Loucy (cell line): ENCODE measurements around the gene PRPF38B.

Source experiments
- H2AFZ ChIP-seq: fragments of 200-600 bp; sonication (generic); 2 replicates; pipeline ENCODE4 v1.6.0; 2016; ENCODE audit warnings: antibody characterized with exemption, mild to moderate bottlenecking, low read length, moderate library complexity
- H3F3A ChIP-seq: fragments of 200-600 bp; 2 replicates; pipeline ENCODE4 v1.6.0; 2016; ENCODE audit warnings: antibody characterized with exemption, low read depth, mild to moderate bottlenecking
- H3K27me3 ChIP-seq: fragments of 200-600 bp; sonication (generic); 2 replicates; pipeline ENCODE4 v1.6.1; 2014; ENCODE audit warnings: low read length, mild to moderate bottlenecking; ENCODE audit not compliant: insufficient read depth, poor library complexity, severe bottlenecking
- H3K36me3 ChIP-seq: fragments of 200-600 bp; sonication (generic); 2 replicates; pipeline ENCODE4 v1.6.1; 2016; ENCODE audit warnings: low read length; ENCODE audit not compliant: insufficient read depth
- H3K4me1 ChIP-seq: fragments of 200-600 bp; sonication (generic); 2 replicates; pipeline ENCODE4 v1.5.1; 2014; ENCODE audit warnings: low read length, mild to moderate bottlenecking; ENCODE audit not compliant: insufficient read depth, poor library complexity, severe bottlenecking
- H3K4me2 ChIP-seq: fragments of 200-600 bp; sonication (generic); 2 replicates; pipeline ENCODE4 v1.6.0; 2014; ENCODE audit warnings: antibody characterized with exemption, low read length, low read depth, mild to moderate bottlenecking; ENCODE audit not compliant: poor library complexity, severe bottlenecking
- H3K4me3 ChIP-seq: fragments of 200-600 bp; sonication (generic); 2 replicates; pipeline ENCODE4 v1.5.1; 2014; ENCODE audit warnings: low read length, mild to moderate bottlenecking, mixed read lengths; ENCODE audit not compliant: poor library complexity, severe bottlenecking
- H3K79me2 ChIP-seq: fragments of 200-600 bp; sonication (generic); 2 replicates; pipeline ENCODE4 v1.6.1; 2014; ENCODE audit warnings: low read length; ENCODE audit not compliant: insufficient read depth
- H3K9ac ChIP-seq: fragments of 200-600 bp; sonication (generic); 2 replicates; pipeline ENCODE4 v1.6.0; 2014; ENCODE audit warnings: mild to moderate bottlenecking, low read depth, low read length, moderate library complexity; ENCODE audit not compliant: poor library complexity, severe bottlenecking
- H3K9me2 ChIP-seq: fragments of 200-600 bp; sonication (generic); replicated peaks from 2 replicates; pipeline ENCODE4 v1.6.1; 2016; ENCODE audit warnings: low read depth, low read length, mixed read lengths
- H3K9me3 ChIP-seq: fragments of 200-600 bp; sonication (generic); 2 replicates; pipeline ENCODE4 v1.6.1; 2014; ENCODE audit warnings: mild to moderate bottlenecking, antibody characterized with exemption, low read length, low read depth; ENCODE audit not compliant: insufficient read depth
- H4K20me1 ChIP-seq: fragments of 200-600 bp; sonication (generic); 2 replicates; pipeline ENCODE4 v1.6.0; 2014; ENCODE audit warnings: antibody characterized with exemption, low read length, mild to moderate bottlenecking; ENCODE audit not compliant: insufficient read depth, poor library complexity, severe bottlenecking
- EZH2phosphoT487 ChIP-seq: fragments of 200-600 bp; IDR thresholded peaks from 2 replicates; pipeline ENCODE4 v1.6.1; 2018; ENCODE audit warnings: antibody characterized with exemption, mild to moderate bottlenecking, moderate library complexity, borderline replicate concordance
- TF ChIP-seq, protein P1 (sequence below): fragments of 200-600 bp; sonication (generic); conservative IDR thresholded peaks from 2 replicates; pipeline ENCODE4 v1.5.1; 2014; ENCODE audit warnings: mild to moderate bottlenecking, antibody characterized with exemption, low read length

The PRPF38B gene

DNA sequence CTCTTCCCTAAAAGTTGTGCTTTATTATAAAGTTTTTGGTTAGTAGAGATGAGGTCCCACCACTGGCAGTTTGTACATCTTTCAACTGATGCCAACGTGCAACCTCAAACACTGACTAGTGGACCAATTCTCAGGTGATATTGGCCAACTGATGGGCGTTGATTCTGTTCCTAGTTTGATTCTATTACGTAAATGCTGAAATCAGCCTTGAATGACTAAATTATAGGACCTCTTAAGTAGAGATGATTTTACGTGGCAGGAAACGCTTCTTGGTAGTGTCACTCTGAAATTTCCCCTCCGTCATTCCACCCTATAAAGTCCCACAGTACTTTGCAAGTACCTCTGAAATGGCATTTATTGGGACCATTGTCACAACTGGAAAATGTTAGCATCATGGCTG is 11.8 kb downstream of the PRPF38B start:
- H3K27me3 ChIP-seq, result no peaks in the 10 kb centered on the region
- peaks cover 9% of the 10 kb centered on the region; the same call in 1 of the 2 replicates for H3K79me2 ChIP-seq
- TF ChIP-seq, protein P1, sequence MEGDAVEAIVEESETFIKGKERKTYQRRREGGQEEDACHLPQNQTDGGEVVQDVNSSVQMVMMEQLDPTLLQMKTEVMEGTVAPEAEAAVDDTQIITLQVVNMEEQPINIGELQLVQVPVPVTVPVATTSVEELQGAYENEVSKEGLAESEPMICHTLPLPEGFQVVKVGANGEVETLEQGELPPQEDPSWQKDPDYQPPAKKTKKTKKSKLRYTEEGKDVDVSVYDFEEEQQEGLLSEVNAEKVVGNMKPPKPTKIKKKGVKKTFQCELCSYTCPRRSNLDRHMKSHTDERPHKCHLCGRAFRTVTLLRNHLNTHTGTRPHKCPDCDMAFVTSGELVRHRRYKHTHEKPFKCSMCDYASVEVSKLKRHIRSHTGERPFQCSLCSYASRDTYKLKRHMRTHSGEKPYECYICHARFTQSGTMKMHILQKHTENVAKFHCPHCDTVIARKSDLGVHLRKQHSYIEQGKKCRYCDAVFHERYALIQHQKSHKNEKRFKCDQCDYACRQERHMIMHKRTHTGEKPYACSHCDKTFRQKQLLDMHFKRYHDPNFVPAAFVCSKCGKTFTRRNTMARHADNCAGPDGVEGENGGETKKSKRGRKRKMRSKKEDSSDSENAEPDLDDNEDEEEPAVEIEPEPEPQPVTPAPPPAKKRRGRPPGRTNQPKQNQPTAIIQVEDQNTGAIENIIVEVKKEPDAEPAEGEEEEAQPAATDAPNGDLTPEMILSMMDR, result no peak
- H3K36me3 ChIP-seq, result peaks cover 34% of the 10 kb centered on the region
- H3K4me2 ChIP-seq, result peak overlapping the region; percentile 6
- peak overlapping the region; percentile 6 for H3K4me3 ChIP-seq
- peaks cover 21% of the 10 kb centered on the region for H4K20me1 ChIP-seq
- no peak overlapping the region for H3K9ac ChIP-seq
- no peaks in the 10 kb centered on the region for H3K9me2 ChIP-seq
- no peaks in the 10 kb centered on the region for H3K9me3 ChIP-seq
- H3K4me1 ChIP-seq, result peaks cover 10% of the 10 kb centered on the region
- H3F3A ChIP-seq, result peaks cover 19% of the 10 kb centered on the region; the same call in 1 of the 2 replicates
- H2AFZ ChIP-seq, result no peak overlapping the region

DNA sequence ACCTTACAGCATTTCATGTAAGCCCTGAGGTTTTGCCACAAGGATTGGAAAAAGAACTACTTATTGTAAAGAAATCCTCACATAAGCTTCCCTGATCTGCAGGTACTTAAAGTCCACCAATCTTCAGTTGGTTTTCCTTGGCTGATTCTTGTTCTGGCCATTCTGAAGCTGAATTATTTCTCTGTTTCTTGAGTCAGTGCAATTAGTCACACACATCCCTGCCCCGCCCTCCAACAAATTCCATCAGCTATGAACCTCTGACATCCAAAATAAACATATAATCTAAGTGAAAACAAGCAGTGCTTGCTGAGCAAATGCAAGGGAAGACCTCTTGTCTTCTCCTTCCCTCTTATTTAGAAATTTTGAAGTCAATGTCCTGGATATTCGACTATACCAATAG is 12.4 kb downstream of the PRPF38B start:
- H4K20me1 ChIP-seq, result peaks cover 18% of the 10 kb centered on the region
- H3F3A ChIP-seq, result peaks cover 16% of the 10 kb centered on the region; the same call in 1 of the 2 replicates
- TF ChIP-seq EZH2phosphoT487, result no peak
- TF ChIP-seq, protein P1, result no peak
- H3K9me3 ChIP-seq, result no peaks in the 10 kb centered on the region
- no peak overlapping the region for H3K4me3 ChIP-seq
- H3K27me3 ChIP-seq, result no peaks in the 10 kb centered on the region
- no peaks in the 10 kb centered on the region for H3K9me2 ChIP-seq
- peaks cover 10% of the 10 kb centered on the region for H3K4me1 ChIP-seq
- no peak overlapping the region for H3K9ac ChIP-seq
- H3K36me3 ChIP-seq, result peaks cover 28% of the 10 kb centered on the region
- no peak overlapping the region for H2AFZ ChIP-seq
- H3K79me2 ChIP-seq, result peaks cover 4% of the 10 kb centered on the region; the same call in 1 of the 2 replicates
- peak overlapping the region; percentile 6 for H3K4me2 ChIP-seq

DNA sequence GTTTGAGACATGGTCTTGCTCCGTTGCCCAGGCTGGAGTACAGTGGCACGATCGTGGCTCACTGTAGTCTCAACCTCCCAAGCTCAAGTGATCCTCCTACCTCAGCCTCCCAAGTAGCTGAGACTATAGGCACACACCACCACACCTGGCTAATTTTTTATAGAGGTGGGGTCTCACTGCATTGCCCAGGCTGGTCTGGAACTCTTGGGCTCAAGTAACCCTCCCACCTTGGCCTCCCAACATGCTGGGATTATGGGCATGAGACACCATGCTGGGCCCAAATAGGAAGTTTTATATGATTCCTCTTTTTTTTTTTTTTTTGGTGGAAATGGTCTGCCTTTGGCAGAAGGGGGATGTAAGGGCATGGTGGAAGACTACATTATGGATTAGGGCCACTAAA is 14.5 kb downstream of the PRPF38B start:
- Histone ChIP-seq H2AFZ (no peak overlapping the region), H3K4me2 (no peak overlapping the region), H4K20me1 (peaks cover 6% of the 10 kb centered on the region), H3K4me3 (no peak overlapping the region), H3F3A (peaks cover 6% of the 10 kb centered on the region; the same call in 1 of the 2 replicates), H3K27me3 (no peaks in the 10 kb centered on the region), H3K9ac (no peak overlapping the region), H3K9me2 (no peaks in the 10 kb centered on the region), H3K9me3 (no peaks in the 10 kb centered on the region), H3K79me2 (no peaks in the 10 kb centered on the region), H3K36me3 (peaks cover 7% of the 10 kb centered on the region; the same call in 1 of the 2 replicates), H3K4me1 (peaks cover 10% of the 10 kb centered on the region)
- TF ChIP-seq, protein P1, result no peak
- TF ChIP-seq EZH2phosphoT487, result no peak
